ENCODE results near the gene FUZ.

The FUZ gene

DNA sequence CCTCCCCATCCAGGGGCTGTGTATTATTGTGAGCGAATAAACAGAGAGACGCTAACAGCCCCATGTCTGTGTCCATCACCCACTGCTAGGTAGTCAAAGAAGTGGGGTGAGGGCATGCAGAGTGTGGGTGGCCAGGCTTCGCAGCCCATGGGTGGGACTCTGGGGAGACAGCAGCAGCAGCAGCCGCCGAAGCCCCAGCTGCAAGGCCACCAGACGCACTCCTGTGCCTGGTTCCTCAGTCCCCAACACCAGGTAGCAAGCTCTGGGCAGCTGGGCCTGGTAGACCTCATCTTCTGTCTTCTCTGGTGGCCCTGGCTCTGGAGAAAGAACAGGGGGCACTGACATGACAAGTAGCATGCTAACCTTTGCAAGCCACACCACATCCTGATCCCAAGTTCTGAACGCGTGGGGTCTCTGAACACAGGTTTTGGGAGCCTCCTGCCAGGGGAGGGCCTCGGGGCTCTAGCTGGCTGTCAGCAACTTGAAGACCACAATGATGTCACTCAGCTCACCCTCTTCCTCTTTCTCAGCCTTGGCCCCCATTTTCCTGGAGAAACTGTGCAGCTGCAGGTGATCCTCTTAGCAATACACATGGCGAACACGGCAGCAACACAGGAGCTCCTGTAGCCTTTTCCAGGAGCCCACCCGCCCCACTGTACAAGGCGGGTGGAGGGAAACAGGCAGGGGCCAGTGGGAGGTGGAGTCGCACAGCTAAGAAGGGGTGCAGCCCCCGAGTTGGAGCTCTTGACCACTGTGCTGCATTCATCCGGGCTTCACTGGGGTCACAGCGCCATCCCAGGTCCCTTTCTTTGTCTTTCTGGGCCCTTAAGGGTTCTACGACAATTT lies 5.8 kb downstream of the FUZ start:
- peak; percentile 61 for DNase-seq (ENCODE audit: low spot score)

DNA sequence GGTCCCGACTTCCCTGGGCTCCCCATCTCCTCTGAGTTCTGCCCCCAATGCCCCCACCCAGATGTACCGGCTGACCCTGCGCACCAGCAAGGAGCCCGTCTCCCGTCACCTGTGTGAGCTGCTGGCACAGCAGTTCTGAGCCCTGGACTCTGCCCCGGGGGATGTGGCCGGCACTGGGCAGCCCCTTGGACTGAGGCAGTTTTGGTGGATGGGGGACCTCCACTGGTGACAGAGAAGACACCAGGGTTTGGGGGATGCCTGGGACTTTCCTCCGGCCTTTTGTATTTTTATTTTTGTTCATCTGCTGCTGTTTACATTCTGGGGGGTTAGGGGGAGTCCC lies 6.5 kb downstream of the FUZ start:
- DNase-seq (ENCODE audit: low spot score), result no peak

DNA sequence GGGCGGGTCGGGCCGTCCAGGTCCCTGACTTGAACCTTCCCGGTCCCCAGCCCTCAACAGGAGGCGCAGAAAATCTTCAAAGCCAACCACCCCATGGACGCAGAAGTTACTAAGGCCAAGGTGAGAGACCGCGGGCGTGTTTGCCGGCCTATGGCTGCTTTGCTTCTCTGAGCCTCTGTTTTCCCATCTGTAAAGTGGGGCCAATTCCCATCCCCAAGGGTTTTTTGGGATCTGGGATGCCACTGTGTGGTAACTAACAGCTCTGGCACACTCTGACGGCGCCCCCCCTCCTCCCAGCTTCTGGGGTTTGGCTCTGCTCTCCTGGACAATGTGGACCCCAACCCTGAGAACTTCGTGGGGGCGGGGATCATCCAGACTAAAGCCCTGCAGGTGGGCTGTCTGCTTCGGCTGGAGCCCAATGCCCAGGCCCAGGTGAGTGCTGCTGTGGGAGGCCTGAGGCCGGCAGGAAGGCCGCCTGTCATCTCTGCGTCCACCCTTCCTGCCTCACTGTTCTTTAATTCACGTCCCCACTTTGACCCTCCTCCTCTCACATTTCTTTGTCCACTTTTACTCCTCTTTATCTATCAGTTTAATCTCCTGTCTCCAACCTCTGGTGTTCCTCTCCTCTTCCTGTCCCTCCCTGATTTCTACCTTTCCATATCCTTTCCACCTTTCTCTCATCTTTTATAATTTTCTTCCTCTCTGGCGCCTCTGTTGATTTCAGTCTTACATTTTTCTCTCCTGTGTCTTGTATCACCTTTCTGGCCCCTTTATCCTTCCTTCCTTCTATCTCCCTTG lies 7.1 kb downstream of the FUZ start:
- no peak for DNase-seq (ENCODE audit: low spot score)

DNA sequence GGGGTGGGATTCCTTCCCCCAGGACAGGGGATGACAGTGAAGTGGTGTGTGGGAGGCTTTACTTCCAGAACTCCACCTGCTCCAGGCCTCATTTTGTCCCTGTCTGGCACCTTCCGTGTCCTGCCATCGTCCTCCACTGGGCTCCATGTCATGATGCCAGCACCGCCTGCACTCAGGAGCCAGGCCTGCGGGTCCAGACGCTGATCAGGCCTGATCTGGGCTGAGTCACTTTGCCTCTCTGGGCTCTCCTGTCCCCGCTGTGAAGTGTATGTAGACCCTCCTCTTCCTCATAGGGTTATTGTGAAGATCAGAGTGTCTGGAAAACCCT lies 9.6 kb downstream of the FUZ start:
- DNase-seq (ENCODE audit: low spot score), result no peak

DNA sequence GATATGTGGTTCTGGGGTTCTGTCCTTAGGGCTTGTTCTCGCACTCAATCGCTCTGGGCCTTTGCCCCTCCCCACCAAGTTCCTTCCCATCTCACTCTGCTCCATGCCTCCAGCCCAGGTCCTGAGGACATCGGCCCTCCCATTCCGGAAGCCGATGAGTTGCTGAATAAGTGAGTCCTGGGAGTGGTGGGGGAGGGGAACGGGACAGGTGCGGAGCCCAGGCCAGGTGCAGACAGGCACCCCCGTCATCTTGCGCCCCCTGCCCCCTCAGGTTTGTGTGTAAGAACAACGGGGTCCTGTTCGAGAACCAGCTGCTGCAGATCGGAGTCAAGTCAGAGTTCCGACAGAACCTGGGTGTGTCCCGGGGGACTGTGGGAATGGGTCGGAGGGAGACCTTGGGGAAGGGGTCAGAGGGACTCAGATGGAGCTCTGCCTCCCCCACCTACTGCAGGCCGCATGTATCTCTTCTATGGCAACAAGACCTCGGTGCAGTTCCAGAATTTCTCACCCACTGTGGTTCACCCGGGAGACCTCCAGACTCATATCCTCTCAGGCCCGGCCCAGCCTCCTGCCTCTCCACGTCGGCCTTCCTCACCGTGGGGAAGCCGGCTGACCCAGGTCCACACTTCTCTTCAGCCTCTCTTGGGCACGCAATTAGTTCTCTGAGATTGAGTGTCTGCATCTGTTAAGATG lies 10.1 kb downstream of the FUZ start:
- no peak for DNase-seq (ENCODE audit: low spot score)

DNA sequence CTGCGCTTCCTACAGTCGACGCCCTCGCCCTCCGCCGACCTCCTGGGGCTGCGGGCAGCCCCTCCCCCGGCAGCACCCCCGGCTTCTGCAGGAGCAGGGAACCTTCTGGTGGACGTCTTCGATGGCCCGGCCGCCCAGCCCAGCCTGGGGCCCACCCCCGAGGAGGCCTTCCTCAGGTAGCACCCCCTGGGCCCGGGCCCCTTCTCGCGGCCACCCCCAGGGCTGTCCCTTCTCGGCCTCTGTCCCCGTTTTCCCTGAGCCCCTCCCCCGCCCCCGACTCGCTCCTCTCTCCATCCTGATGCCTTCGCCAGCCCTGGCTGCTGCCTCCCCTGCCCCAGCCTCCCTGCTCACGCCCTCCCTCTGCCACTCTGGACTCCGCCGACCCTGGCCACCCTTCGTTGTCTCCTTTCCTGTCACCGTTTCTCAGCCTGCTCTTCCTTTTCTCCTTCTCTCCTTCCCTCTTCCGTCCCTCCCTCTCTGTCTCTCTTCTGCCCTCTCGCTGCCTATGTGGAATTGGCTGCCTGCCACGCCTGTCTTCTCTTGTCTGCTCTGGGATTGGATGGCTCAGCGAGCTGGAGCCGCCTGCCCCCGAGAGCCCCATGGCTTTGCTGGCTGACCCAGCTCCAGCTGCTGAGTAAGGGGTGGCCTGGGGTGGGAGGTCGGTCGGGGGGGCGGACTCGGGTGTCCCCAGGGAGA lies 11.0 kb downstream of the FUZ start:
- DNase-seq (ENCODE audit: low spot score), result no peak

DNA sequence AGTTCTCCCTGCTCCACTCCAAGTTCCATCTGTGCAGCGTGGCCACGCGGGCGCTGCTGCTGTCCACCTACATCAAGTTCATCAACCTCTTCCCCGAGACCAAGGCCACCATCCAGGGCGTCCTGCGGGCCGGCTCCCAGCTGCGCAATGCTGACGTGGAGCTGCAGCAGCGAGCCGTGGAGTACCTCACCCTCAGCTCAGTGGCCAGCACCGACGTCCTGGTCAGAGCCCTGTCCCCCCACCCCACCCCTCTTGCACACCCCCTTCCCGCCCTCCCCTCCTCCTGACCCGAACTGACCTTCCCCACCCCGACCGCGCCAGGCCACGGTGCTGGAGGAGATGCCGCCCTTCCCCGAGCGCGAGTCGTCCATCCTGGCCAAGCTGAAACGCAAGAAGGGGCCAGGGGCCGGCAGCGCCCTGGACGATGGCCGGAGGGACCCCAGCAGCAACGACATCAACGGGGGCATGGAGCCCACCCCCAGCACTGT lies 11.6 kb downstream of the FUZ start:
- DNase-seq (ENCODE audit: low spot score), result no peak

DNA sequence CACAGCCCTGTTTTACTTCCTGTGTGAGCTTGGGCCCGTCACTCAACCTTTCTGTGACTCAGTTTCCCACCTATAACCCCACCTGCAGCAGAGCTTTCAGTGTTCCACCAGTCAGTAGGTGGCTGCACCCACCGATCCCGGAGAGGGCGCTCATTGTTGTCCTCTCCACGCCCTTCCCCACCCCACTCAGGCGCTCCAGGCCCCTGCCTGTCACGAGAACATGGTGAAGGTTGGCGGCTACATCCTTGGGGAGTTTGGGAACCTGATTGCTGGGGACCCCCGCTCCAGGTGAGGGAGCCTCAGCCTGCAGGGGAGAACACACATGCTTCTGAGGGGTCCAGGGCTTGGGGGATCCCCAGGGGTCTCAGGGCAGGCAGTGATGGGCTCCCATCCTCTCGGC lies 12.3 kb downstream of the FUZ start:
- no peak for DNase-seq (ENCODE audit: low spot score)

DNA sequence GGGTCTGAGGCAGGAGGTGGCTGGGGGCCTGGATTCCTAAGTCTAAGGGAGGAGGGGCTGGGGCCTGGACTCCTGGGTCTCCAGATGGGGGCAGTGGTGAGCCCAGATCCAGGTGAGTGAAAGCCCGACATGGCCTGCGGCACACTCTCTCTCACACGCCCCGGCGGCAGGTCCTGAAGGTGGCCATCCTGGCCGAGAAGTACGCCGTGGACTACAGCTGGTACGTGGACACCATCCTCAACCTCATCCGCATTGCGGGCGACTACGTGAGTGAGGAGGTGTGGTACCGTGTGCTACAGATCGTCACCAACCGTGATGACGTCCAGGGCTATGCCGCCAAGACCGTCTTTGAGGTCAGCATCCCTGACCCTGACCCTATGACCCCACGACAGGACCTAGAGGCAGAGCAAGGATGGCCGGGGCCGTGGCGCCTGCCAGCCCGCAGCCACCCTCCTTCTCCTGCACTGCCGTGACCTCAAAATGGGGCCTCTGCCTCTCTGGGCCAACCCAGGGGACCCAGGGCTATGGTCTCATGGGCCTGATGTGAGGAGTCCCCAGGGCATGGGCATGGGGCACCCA lies 13.2 kb downstream of the FUZ start:
- DNase-seq (ENCODE audit: low spot score), result no peak

DNA sequence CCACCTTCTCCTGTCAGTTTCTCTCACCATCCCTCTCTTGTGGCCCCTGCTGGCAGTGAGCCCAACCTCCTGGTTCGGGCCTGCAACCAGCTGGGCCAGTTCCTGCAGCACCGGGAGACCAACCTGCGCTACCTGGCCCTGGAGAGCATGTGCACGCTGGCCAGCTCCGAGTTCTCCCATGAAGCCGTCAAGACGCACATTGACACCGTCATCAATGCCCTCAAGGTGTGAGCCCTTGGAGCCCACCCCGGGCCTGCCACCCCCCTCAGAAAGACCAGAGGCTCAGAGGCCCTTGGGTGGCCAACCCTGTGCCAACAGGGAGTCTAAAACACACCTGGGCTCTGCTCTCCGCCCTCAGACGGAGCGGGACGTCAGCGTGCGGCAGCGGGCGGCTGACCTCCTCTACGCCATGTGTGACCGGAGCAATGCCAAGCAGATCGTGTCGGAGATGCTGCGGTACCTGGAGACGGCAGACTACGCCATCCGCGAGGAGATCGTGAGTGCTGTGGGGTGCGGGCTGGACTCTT lies 13.8 kb downstream of the FUZ start:
- no peak for DNase-seq (ENCODE audit: low spot score)

DNA sequence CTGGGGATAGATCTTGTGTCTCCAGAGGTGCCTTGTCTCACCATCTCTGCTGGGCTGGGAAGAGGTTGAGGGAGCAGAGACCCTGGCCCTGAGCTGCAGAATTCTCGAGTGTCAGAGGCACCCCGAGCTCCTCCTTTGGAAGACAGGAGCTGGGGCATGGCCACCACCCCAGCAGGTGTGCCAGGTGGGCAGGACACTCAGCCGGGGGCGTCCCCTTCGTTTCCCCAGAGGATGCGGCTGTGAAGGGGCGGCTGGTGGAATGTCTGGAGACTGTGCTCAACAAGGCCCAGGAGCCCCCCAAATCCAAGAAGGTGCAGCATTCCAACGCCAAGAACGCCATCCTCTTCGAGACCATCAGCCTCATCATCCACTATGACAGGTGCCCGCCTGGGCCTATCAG lies 14.5 kb downstream of the FUZ start:
- DNase-seq (ENCODE audit: low spot score), result no peak

DNA sequence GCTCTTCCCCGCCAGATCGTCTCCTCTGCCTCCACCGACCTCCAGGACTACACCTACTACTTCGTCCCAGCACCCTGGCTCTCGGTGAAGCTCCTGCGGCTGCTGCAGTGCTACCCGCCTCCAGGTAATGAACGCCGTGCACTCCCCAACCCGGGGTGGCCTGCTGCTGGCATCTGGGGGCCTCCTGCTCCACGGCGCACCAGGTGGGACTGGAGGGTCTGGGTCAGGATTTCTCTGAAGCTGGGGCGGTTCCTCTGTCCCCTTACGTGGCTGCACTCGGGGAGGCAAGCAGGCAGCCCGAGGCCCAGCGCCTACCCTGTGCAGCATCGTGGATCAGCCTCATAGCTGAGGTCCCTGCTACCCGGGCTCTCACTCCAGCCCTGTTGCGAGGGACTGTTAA lies 17.5 kb downstream of the FUZ start:
- no peak for DNase-seq (ENCODE audit: low spot score)

DNA sequence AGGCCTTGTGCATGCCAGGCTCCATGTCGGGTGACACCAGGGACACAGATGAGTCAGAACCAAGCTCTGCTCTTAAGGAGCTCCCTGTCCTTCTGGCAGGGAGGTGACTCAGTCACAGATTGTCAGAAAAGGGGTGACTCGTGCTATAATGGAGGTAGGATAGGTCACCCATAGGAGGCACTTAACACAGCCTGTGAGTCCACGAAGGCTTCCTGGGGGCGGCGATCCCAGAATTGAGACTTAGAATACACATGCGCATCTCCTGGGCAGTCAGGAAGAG lies 19.6 kb downstream of the FUZ start:
- no peak for DNase-seq (ENCODE audit: low spot score)

DNA sequence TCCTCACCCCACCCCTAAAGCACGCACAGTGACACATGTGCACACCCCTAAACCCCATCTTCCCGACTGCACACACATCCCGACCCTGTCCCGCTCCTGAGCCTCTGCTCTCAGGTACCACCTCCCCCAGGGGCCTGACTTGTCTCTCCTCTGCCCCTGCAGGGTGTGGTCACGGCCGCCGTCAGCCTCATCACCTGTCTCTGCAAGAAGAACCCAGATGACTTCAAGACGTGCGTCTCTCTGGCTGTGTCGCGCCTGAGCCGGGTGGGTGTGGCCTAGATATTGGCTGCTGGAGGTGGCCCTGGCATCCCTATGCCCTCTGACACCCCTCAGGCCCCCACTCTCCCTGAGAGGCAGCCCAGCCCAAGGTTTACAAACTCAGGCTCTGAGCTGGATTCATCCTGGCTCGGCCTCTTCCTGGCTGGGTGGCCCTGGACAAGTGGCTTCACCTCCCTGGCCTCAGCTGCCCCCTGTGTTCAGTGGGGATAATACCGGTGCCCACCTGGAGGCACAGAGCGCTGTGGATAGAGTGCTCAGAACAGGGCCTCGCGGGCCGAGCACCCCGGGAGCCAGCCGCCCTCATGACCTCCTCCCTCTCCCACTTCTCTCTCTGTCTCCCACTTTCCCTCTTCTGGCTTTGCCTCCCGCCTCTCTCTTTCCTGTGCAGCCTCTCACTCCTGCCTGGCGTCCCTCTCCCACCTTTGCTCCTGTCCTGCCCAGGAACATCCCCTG lies 20.1 kb downstream of the FUZ start:
- no peak for DNase-seq (ENCODE audit: low spot score)

DNA sequence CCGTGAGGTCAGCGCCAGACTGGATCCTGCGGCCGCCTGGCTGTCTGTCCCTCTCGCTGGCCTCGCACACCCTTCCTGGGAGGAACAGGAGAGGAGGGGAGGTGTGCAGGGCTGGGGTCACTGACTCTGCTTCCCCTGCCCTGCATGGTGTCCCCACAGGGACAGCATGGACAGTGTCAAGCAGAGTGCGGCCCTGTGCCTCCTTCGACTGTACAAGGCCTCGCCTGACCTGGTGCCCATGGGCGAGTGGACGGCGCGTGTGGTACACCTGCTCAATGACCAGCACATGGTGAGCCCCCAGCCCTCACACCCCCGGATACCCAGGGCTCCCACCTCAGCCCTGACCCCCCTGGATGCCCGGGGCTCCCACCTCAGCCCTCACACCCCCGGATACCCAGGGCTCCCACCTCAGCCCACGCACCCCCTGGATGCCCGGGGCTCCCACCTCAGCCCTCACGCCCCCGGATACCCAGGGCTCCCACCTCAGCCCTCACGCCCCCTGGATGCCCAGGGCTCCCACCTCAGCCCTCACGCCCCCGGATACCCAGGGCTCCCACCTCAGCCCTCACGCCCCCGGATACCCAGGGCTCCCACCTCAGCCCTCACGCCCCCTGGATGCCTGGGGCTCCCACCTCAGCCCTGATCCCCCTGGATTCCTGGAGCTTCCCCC lies 21.2 kb downstream of the FUZ start:
- DNase-seq (ENCODE audit: low spot score), result no peak

DNA sequence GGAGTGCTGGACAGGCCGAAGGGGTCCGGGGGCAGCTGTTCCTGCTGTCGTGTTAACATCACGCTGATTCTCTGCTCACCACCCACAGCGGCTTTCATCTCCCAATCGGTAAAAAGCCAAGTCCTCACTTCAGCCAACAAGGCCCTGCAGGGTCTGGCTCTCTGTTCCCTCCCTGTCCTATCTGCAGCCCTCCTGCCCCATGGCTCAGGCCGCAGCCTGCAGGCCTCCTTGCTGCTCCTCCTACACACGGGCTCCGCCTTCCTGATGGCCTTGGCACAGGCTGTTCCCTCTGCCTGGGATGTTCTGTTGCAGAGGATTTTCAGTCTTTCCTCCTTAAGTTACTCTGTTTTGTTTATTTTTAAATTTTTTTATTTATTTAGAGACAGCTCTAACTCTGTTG lies 22.2 kb downstream of the FUZ start:
- no peak for DNase-seq (ENCODE audit: low spot score)

DNA sequence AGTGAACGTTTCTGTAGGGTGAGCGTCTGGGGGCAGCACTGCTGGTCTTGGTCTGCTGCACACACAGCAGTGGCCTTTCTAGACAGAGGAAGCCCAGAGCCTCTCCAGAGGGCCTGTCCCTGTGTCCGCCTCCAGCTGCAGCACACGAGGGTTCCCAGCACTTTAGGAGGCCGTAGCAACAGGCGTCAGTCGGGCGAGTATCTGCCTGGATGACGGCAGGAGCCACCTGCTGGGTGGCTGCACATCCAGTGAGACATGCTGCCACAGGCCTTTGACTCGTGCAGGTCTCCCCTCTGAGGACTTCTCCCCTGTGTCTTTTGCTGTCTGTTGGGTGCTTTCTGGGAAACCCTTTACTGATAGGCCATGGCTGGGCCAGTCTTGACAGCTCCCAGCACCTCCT lies 24.2 kb downstream of the FUZ start:
- no peak for DNase-seq (ENCODE audit: low spot score)

DNA sequence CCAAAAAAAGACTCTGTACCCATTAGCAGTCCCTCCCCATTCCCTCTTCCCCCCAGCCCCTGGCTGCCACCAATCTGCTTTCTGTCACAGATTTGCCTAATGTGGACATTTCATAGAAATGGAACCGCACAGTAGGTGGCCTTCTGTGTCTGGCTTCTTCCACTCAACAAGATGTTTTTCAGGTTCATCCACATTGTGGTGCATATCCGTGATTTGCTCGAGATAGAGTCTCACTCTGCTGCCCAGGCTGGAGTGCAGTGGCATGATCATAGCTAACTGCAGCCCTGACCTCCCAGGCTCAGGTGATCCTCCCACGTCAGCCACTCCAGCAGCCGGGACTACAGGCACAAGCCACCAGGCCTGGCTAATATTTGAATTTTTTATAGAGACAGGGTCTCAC lies 25.3 kb downstream of the FUZ start:
- DNase-seq (ENCODE audit: low spot score), result no peak

DNA sequence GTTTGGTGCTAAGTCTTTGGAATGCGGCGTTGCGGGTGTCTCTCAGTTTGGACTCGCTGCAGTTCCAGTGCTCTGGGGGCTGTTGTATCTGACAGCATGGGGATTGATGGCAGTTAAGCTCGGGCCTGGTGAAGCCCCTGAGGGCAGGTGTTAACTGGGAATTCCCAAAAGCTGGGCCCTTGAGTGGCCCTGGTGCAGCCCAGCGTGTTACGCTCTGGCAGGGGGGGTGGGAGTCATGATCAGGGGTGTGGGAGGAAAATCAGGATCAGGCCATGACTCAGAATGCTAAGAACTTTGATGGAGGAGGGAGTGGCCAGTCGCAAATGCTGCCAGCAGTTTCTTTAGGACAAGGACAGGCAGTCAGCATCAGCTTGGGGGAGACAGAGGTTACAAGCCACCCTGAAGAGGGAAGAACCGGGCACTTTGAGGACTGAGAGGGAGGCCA lies 26.7 kb downstream of the FUZ start:
- no peak for DNase-seq (ENCODE audit: low spot score)

DNA sequence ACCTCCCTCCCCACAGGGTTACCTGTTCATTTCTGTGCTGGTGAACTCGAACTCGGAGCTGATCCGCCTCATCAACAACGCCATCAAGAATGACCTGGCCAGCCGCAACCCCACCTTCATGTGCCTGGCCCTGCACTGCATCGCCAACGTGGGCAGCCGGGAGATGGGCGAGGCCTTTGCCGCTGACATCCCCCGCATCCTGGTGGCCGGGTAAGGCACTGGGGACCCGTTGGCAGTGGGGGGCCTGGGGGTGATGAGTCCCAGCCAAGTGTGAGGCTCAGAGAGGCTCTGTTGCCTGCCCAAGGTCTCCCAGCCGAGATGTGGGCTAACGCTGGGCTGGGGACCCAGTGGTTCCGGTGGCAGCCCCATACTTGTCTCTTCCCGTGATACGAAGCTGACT lies 30.6 kb downstream of the FUZ start:
- no peak for DNase-seq (ENCODE audit: low spot score)

DNA sequence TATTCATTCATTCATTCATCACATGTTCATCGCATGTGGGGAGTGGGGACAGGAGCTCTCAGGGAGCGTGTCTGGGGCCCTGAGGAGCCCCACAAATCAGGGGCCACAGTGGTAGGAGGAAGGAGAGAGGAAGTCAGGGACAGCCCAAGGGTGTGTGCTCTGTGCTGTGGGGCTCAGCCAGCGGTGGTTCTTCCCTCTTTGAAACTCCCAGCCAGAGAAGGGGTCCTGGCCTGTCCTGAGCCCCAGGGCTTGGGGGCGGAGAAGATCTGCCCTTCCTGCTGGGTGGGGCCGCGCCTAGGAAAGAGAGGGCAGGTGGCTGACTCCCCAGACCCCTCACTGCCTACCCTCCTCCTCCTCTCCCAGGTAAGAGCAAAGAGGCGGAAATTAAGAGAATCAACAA lies 31.7 kb downstream of the FUZ start:
- no peak for DNase-seq (ENCODE audit: low spot score)

Data from NAMALWA (cell line).